HEK293 (cell line): ENCODE data around the gene CLEC2D.
"Not testable (repeated sequence)": the region's sequence is repeated elsewhere in the genome, so short reads cannot be mapped to it uniquely, and the experiment has no call there.

Experiments used
- CTCF ChIA-PET: fragments of 350-600 bp; formaldehyde crosslinking; extraction: SDS; loops from one replicate; lab custom pipeline; 2021; ENCODE audit warnings: antibody characterized with exemption; lab: Yijun Ruan, JAX
- POLR2A ChIA-PET: fragments of 300-600 bp; formaldehyde crosslinking; extraction: SDS; loops from one replicate; lab custom pipeline; 2020; ENCODE audit warnings: antibody characterized with exemption, inconsistent platforms; lab: Yijun Ruan, JAX
- H3K27ac ChIP-seq: fragments of 200-500 bp; sonication (Bioruptor generic); 2 replicates; pipeline ENCODE4 v1.5.1; 2014; ENCODE audit warnings: low read depth, low read length, control low read depth, inconsistent platforms; ENCODE audit errors: extremely low read depth
- H3K36me3 ChIP-seq, 2 experiments: fragments of 200-500 bp in 1 of 2; sonication (Bioruptor generic) in 1 of 2; 1 replicate in 1 of 2; 2 replicates in 1 of 2; pipeline ENCODE4 v1.5.1; 2014 to 2017; ENCODE audit warnings: inconsistent platforms in 2 of 2, low read length in 2 of 2; ENCODE audit not compliant: control insufficient read depth in 2 of 2, insufficient read depth in 1 of 2
- H3K4me1 ChIP-seq: fragments of 200-500 bp; sonication (Bioruptor generic); 2 replicates; pipeline ENCODE4 v1.5.1; 2014; ENCODE audit warnings: mild to moderate bottlenecking, low read length, inconsistent platforms; ENCODE audit not compliant: control insufficient read depth, insufficient read depth
- H3K4me3 ChIP-seq: 2 replicates; pipeline ENCODE4 v1.5.1; 2011; ENCODE audit warnings: low read depth, mild to moderate bottlenecking, control low read depth, low read length, moderate library complexity
- H3K9me3 ChIP-seq: fragments of 200-500 bp; sonication (Bioruptor generic); 2 replicates; pipeline ENCODE4 v1.5.1; 2014; ENCODE audit warnings: low read depth, low read length, inconsistent platforms; ENCODE audit not compliant: control insufficient read depth, insufficient read depth
- KLF7 ChIP-seq: fragments of 450-650 bp; formaldehyde crosslinking; IDR thresholded peaks from 2 replicates; pipeline ENCODE4 v1.5.1; 2016; ENCODE audit warnings: missing biosample characterization, missing genetic modification characterization, borderline replicate concordance
- SETDB1 ChIP-seq: IDR thresholded peaks from one replicate; pipeline ENCODE4 v1.6.1; 2017; ENCODE audit warnings: mild to moderate bottlenecking, low read length, moderate library complexity, mixed read lengths; ENCODE audit not compliant: insufficient read length
- ZNF114 ChIP-seq: fragments of 450-650 bp; formaldehyde crosslinking; IDR thresholded peaks from 2 replicates; pipeline ENCODE4 v1.5.0; 2017; ENCODE audit warnings: missing biosample characterization, missing genetic modification characterization
- ZNF140 ChIP-seq: fragments of 450-650 bp; formaldehyde crosslinking; IDR thresholded peaks from 2 replicates; pipeline ENCODE4 v1.5.1; 2016; ENCODE audit warnings: missing biosample characterization, missing genetic modification characterization
- ZNF335 ChIP-seq: fragments of 450-650 bp; formaldehyde crosslinking; conservative IDR thresholded peaks from 2 replicates; pipeline ENCODE4 v1.5.1; 2016; ENCODE audit warnings: missing biosample characterization, missing genetic modification characterization
- ZNF416 ChIP-seq: fragments of 450-650 bp; formaldehyde crosslinking; IDR thresholded peaks from 2 replicates; pipeline ENCODE4 v1.5.1; 2016; ENCODE audit warnings: missing biosample characterization, missing genetic modification characterization
- ZNF549 ChIP-seq: fragments of 450-650 bp; IDR thresholded peaks from 2 replicates; pipeline ENCODE4 v1.5.1; 2018; ENCODE audit warnings: missing biosample characterization, missing genetic modification characterization, mild to moderate bottlenecking, inconsistent platforms, moderate library complexity
- TF ChIP-seq, protein P1 (sequence below): fragments of 450-650 bp; formaldehyde crosslinking; IDR thresholded peaks from 2 replicates; pipeline ENCODE4 v1.5.1; 2016; ENCODE audit warnings: missing biosample characterization, missing genetic modification characterization
- TF ChIP-seq, protein P2 (sequence below): sonication (generic); formaldehyde crosslinking; IDR thresholded peaks from 2 replicates; pipeline ENCODE4 v1.8.1; 2022; ENCODE audit warnings: mild to moderate bottlenecking, moderate library complexity, missing genetic modification reagents
- TF ChIP-seq, protein P3 (sequence below): fragments of 450-650 bp; formaldehyde crosslinking; IDR thresholded peaks from 2 replicates; pipeline ENCODE4 v1.5.1; 2016; ENCODE audit warnings: missing biosample characterization, missing genetic modification characterization

The CLEC2D gene

DNA sequence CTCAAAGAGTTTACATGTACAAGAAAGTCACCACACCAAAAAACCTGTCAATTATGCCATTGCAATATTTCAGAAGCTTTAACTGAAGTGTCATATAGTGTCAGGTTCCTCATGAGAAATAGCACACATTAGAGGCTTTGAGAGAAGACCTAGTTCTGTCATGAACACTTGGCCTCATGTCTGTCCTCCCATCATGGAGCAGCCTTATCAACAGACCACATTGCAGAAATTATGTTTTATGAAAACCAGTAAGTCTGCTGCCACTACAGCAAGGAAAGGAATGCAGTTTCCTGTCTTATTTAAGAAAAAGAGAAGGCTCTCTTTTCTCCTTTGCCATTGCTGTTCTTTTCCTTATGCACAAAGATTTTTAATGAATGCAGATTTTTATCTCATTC lies 26.2 kb upstream of the CLEC2D start (continued):
- TF ChIP-seq, protein P1, sequence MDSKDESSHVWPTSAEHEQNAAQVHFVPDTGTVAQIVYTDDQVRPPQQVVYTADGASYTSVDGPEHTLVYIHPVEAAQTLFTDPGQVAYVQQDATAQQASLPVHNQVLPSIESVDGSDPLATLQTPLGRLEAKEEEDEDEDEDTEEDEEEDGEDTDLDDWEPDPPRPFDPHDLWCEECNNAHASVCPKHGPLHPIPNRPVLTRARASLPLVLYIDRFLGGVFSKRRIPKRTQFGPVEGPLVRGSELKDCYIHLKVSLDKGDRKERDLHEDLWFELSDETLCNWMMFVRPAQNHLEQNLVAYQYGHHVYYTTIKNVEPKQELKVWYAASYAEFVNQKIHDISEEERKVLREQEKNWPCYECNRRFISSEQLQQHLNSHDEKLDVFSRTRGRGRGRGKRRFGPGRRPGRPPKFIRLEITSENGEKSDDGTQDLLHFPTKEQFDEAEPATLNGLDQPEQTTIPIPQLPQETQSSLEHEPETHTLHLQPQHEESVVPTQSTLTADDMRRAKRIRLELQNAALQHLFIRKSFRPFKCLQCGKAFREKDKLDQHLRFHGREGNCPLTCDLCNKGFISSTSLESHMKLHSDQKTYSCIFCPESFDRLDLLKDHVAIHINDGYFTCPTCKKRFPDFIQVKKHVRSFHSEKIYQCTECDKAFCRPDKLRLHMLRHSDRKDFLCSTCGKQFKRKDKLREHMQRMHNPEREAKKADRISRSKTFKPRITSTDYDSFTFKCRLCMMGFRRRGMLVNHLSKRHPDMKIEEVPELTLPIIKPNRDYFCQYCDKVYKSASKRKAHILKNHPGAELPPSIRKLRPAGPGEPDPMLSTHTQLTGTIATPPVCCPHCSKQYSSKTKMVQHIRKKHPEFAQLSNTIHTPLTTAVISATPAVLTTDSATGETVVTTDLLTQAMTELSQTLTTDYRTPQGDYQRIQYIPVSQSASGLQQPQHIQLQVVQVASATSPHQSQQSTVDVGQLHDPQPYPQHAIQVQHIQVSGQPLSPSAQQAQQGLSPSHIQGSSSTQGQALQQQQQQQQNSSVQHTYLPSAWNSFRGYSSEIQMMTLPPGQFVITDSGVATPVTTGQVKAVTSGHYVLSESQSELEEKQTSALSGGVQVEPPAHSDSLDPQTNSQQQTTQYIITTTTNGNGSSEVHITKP (tag by site-specific recombination) = no peak
- no peak for TF ChIP-seq ZNF549 (tag by site-specific recombination)
- no peak for TF ChIP-seq KLF7 (tag by site-specific recombination)
- TF ChIP-seq ZNF416 (tag by site-specific recombination) = no peak
- TF ChIP-seq, protein P2, sequence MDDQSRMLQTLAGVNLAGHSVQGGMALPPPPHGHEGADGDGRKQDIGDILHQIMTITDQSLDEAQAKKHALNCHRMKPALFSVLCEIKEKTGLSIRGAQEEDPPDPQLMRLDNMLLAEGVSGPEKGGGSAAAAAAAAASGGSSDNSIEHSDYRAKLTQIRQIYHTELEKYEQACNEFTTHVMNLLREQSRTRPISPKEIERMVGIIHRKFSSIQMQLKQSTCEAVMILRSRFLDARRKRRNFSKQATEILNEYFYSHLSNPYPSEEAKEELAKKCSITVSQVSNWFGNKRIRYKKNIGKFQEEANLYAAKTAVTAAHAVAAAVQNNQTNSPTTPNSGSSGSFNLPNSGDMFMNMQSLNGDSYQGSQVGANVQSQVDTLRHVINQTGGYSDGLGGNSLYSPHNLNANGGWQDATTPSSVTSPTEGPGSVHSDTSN = no peak
- TF ChIP-seq, protein P3, sequence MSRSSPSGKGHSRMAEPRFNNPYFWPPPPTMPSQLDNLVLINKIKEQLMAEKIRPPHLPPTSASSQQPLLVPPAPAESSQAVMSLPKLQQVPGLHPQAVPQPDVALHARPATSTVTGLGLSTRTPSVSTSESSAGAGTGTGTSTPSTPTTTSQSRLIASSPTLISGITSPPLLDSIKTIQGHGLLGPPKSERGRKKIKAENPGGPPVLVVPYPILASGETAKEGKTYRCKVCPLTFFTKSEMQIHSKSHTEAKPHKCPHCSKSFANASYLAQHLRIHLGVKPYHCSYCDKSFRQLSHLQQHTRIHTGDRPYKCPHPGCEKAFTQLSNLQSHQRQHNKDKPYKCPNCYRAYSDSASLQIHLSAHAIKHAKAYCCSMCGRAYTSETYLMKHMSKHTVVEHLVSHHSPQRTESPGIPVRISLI (tag by site-specific recombination) = no peak

DNA sequence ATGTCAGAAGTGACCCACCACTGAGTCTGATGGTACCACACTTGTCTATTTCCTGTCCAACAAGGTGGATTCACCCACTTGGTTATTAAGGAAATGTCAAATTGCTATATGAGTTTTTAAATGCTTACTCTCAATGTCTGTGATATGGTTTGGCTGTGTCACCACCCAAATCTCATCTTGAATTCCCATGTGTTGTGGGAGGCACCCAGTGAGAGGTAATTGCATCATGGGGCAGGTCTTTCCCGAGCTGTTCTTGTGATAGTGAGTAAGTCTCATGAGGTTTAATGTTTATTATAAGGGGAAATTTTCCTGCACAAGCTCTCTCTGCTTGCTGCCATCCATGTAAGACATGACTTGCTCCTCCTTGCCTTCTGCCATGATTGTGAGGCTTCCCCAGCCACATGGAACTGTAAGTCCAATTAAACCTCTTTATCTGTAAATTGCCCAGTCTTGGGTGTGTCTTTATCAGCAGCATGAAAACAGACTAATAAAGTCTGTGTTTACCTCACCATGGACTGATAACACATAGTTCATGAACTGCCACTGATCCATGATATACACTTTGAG lies 24.4 kb upstream of the CLEC2D start:
- CTCF ChIA-PET = interaction anchor here (0.9 kb wide), 1 partner anchor 10 kb away, joined by 3 read pairs; no protein-coding TSS in a partner anchor
- TF ChIP-seq SETDB1 (peak; percentile 90), ZNF140 (tag by site-specific recombination) (peak; percentile 38; the same call in 1 of the 2 replicates)
- H3K27ac ChIP-seq, H3K36me3 ChIP-seq, H3K4me1 ChIP-seq, H3K4me3 ChIP-seq, H3K9me3 ChIP-seq, POLR2A ChIA-PET: not testable (repeated sequence)

DNA sequence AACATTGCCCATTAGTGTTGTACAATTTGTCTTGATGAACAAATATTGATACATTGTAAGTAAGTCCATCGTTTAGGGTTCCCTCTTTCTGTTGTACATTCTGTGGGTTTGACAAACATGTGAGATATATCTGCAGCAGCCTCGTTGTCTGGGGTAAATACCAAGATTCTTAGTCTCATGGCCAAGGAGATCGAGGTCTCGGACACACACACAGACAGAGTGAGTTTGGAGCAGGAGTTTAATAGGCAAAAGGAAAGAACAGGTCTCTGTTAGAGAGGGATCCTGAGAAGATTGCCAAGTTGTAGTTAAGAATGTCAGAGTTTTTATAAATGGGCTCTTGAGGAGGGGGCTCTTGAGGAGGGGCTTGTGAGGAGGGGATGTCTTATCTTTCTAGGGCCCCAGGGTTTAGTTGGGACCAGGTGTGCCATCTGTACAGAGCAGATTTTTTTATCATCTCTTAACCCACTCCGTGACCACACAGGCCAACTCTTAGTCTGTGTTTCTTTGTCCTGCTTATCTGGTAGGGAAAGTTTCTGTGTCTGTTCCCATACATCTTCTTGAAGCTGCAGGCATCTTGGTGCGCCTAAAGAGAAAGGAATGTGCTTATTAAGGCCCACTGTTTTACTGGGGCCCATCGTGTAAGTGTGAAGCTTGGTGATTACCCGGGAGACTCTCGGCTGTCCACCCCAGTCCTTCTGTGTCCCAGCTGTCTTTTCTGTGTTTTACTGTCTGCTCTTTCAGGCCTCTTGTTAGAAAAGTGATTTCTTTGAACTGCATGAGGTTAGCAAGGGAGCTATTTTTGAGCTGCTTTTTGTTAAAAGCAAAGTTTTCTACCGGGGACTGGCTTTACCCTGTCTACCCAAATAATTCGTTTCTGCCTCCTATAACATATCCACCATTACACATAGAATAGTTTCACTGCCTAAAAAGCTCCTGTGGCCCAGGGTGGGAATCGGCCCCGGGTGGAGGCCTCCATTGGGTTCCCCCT lies 22.4 kb upstream of the CLEC2D start:
- Histone ChIP-seq H3K36me3 (no peaks in the 10 kb centered on the region), H3K4me1 (peaks cover 4% of the 10 kb centered on the region), H3K27ac (peak overlapping the region; percentile 80), H3K9me3 (no peaks in the 10 kb centered on the region), H3K4me3 (peak overlapping the region; percentile 76)
- ChIA-PET POLR2A (interaction anchor here (0.9 to 1.4 kb wide), 4 partner anchors 19 to 583 kb away, joined by 3 to 5 read pairs (median 3); no protein-coding TSS in a partner anchor), CTCF (interaction anchor here (0.7 to 2.8 kb wide), 4 partner anchors 12 to 125 kb away, joined by 5 to 15 read pairs (median 10); no protein-coding TSS in a partner anchor)
- TF ChIP-seq ZNF335 (tag by site-specific recombination) = peak; percentile 96
- TF ChIP-seq ZNF114 (tag by site-specific recombination) = no peak
- TF ChIP-seq, protein P1 (tag by site-specific recombination) = no peak
